Prostate gland (tissue), 2 donors: Measurements from ENCODE around the gene HS1BP3. TPM values are rescaled to one million over a fixed set of nuclear protein-coding genes. Genes with fewer than 3 reads are reported as not detected.

Source experiments
- DNase-seq: peaks from one replicate; pipeline ENCODE4 v3.0.0-alpha.2; 2019; ENCODE audit warnings: low spot score
- H3K27ac ChIP-seq, 2 donors: fragments of 200-600 bp; sonication (generic); 2 replicates each; pipeline ENCODE4 v1.5.1; 2017 to 2019
- H3K27me3 ChIP-seq: fragments of 200-600 bp; sonication (generic); replicated peaks from 2 replicates; pipeline ENCODE4 v1.5.1; 2019; ENCODE audit not compliant: insufficient read depth
- H3K36me3 ChIP-seq, 2 donors: fragments of 200-600 bp; sonication (generic); 1 replicate in 1 of 2; 2 replicates in 1 of 2; pipeline versions ENCODE4 v1.5.1 to v1.8.1; 2017 to 2019
- H3K4me1 ChIP-seq: fragments of 200-600 bp; sonication (generic); replicated peaks from 2 replicates; pipeline ENCODE4 v1.5.1; 2019
- H3K4me3 ChIP-seq, 2 donors: fragments of 200-600 bp; sonication (generic); 2 replicates each; pipeline ENCODE4 v1.5.1; 2017 to 2019
- H3K9me3 ChIP-seq: fragments of 200-600 bp; sonication (generic); 2 replicates; pipeline ENCODE4 v1.5.1; 2017
- CTCF ChIP-seq, 4 experiments: fragments of 200-600 bp in 2 of 4; fragments of 450-650 bp in 2 of 4; sonication (generic) in 2 of 4; IDR thresholded peaks; 1 replicate in 3 of 4; 2 replicates in 1 of 4; pipeline ENCODE4 v1.5.1; 2016 to 2019; ENCODE audit warnings: antibody characterized with exemption in 4 of 4, mild to moderate bottlenecking in 2 of 4, moderate library complexity in 2 of 4
- POLR2A ChIP-seq: fragments of 450-650 bp; IDR thresholded peaks from one replicate; pipeline ENCODE4 v1.6.1; 2016; ENCODE audit warnings: antibody characterized with exemption, mild to moderate bottlenecking
- POLR2AphosphoS5 ChIP-seq: sonication (generic); formaldehyde crosslinking; IDR thresholded peaks from one replicate; pipeline ENCODE4 v1.6.1; 2017; ENCODE audit warnings: antibody characterized with exemption
- WGBS: methylation state at CpG from one replicate; pipeline ENCODE4 v1.1.5; 2018; 5-methylcytosine and 5-hydroxymethylcytosine counted together
- intact Hi-C: fragments of 100-400 bp; cut with DNase I; formaldehyde crosslinking; loops from one replicate; pipeline ENCODE4 v1.14.2; 2022
- total RNA-seq, 2 donors: library from RNA; depleted of rRNA; stranded (reverse); fragments of >200 nt; gene quantifications; one replicate each; pipeline ENCODE4 v1.1.0, GENCODE V29; 2016

HS1BP3 gene
- total RNA-seq, 2 donors from 2014 or later, result 29.9 to 39.4 TPM

- Histone ChIP-seq H3K36me3 (no peaks in the 10 kb centered on the region), H3K4me3 (no peak overlapping the region), H3K27me3 (no peaks in the 10 kb centered on the region), H3K27ac (peak overlapping the region; percentile 86), H3K9me3 (no peaks in the 10 kb centered on the region), H3K4me1 (peaks cover 26% of the 10 kb centered on the region)
- intact Hi-C loops, result no loop called here
- peak; percentile 49 for DNase-seq
- no peak for TF ChIP-seq POLR2A
- peak; percentile 46 for TF ChIP-seq POLR2AphosphoS5
- 60% methylated on average over 14 of the region's 14 CpGs for WGBS
Observed at GRCh38 chr2:20614201-20615067, 36.5 kb downstream of the HS1BP3 start.

GRCh38 chr2:20612925-20613916 lies 37.7 kb downstream of the HS1BP3 start:
- Histone ChIP-seq H3K27ac (peak overlapping the region; percentile 86), H3K4me1 (peaks cover 21% of the 10 kb centered on the region)

GRCh38 chr2:20611844-20612356 lies 39.0 kb downstream of the HS1BP3 start:
- no peaks in the 10 kb centered on the region for H3K9me3 ChIP-seq
- H3K4me3 ChIP-seq, result no peak overlapping the region
- intact Hi-C loops, result no loop called here
- DNase-seq, result no peak
- over 99% methylated on average over 3 of the region's 3 CpGs for WGBS
- H3K27ac ChIP-seq, result peak overlapping the region; percentile 44 to 60
- TF ChIP-seq POLR2A, result no peak
- no peak for TF ChIP-seq CTCF (IDR thresholded peaks at IDR 0.05)
- no peak for TF ChIP-seq POLR2AphosphoS5
- no peaks in the 10 kb centered on the region for H3K27me3 ChIP-seq
- peaks cover 15% of the 10 kb centered on the region for H3K4me1 ChIP-seq
- no peaks in the 10 kb centered on the region for H3K36me3 ChIP-seq

More at GRCh38 chr2:20612925-20613916, 37.7 kb downstream of the HS1BP3 start:
- no peaks in the 10 kb centered on the region for H3K27me3 ChIP-seq
- H3K9me3 ChIP-seq, result no peaks in the 10 kb centered on the region
- TF ChIP-seq POLR2A, result no peak
- TF ChIP-seq CTCF (IDR thresholded peaks at IDR 0.05), result no peak
- TF ChIP-seq POLR2AphosphoS5, result no peak
- intact Hi-C loops, result no loop called here
- WGBS, result 80% methylated on average over 17 of the region's 17 CpGs
- DNase-seq, result no peak
- H3K36me3 ChIP-seq, result no peaks in the 10 kb centered on the region
- H3K4me3 ChIP-seq, result no peak overlapping the region

- Histone ChIP-seq H3K4me1 (peaks cover 15% of the 10 kb centered on the region), H3K27ac (peak overlapping the region; percentile 44 to 60)
Observed at GRCh38 chr2:20611077-20611843, 39.6 kb downstream of the HS1BP3 start.

More at GRCh38 chr2:20611077-20611843, 39.6 kb downstream of the HS1BP3 start:
- 46% methylated on average over 15 of the region's 15 CpGs for WGBS
- H3K4me3 ChIP-seq, result no peak overlapping the region
- H3K9me3 ChIP-seq, result no peaks in the 10 kb centered on the region
- no peaks in the 10 kb centered on the region for H3K27me3 ChIP-seq
- H3K36me3 ChIP-seq, result no peaks in the 10 kb centered on the region
- DNase-seq, result no peak
- intact Hi-C loops, result no loop called here
- TF ChIP-seq POLR2A, result no peak
- peak; percentile 35 for TF ChIP-seq POLR2AphosphoS5
- TF ChIP-seq CTCF (IDR thresholded peaks at IDR 0.05), result no peak
